ACC112 (cell line): ENCODE measurements around the gene POU2F1.
A peak's percentile ranks its signal among the peaks of the same experiment; 100 is the strongest.

Source experiments
- H2AFZ ChIP-seq: fragments of 200-600 bp; sonication (generic); one replicate; pipeline ENCODE4 v1.6.0; 2017; ENCODE audit warnings: antibody characterized with exemption, low read length; ENCODE audit not compliant: unreplicated experiment
- H3K27ac ChIP-seq: fragments of 200-600 bp; sonication (generic); 2 replicates; pipeline ENCODE4 v1.5.1; 2014; ENCODE audit warnings: low read depth, mild to moderate bottlenecking, antibody characterized with exemption, low read length, moderate library complexity
- H3K27me3 ChIP-seq: fragments of 200-600 bp; sonication (generic); 2 replicates; pipeline ENCODE4 v1.6.1; 2014; ENCODE audit warnings: mild to moderate bottlenecking, antibody characterized with exemption, low read length, moderate library complexity, mixed read lengths; ENCODE audit not compliant: insufficient read depth
- H3K36me3 ChIP-seq: fragments of 200-600 bp; sonication (generic); 2 replicates; pipeline ENCODE4 v1.6.1; 2016; ENCODE audit warnings: mild to moderate bottlenecking, antibody characterized with exemption, low read length, moderate library complexity, mixed read lengths; ENCODE audit not compliant: insufficient read depth
- H3K4me1 ChIP-seq: fragments of 200-600 bp; sonication (generic); one replicate; pipeline ENCODE4 v1.6.1; 2016; ENCODE audit warnings: low read length, mixed read lengths; ENCODE audit not compliant: insufficient read depth, unreplicated experiment, control insufficient read depth
- H3K4me3 ChIP-seq: fragments of 200-600 bp; sonication (generic); 2 replicates; pipeline ENCODE4 v1.5.1; 2014; ENCODE audit warnings: mild to moderate bottlenecking, low read depth, low read length
- H3K79me2 ChIP-seq: fragments of 200-600 bp; sonication (generic); one replicate; pipeline ENCODE4 v1.6.0; 2016; ENCODE audit warnings: low read length; ENCODE audit not compliant: control insufficient read depth, unreplicated experiment, insufficient read depth

Gene POU2F1

DNA sequence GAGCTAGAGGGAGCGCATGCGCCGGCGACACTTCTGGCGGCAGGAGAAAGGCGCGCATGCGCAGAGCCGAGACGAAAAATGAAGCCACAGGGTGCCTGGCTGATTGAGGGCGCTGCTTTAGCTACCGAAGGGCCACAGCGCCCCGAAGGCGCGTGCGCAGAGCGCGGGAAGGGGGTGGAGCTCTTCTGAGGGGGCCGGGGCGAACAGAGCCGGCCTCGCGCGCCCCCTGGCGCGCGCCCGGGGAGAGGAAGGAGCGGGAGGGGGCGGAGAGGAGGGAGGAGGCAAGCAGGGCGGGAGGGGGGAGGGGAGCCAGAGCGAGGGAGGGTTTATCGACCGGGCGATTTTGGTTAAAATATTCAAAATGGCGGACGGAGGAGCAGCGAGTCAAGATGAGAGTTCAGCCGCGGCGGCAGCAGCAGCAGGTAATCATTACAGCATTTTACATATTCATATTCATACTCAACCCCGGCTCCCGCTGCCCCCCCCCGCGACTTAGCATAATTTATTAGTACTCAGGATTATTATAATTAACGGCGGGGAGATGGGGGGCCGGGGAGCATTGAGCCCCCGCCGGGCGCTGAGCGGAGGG is at the start of gene POU2F1:
POU2F1 (plus strand) TSS at position 350 of the 589 bp plus-strand sequence; CDS start at position 362, 12 bp downstream.
- Histone ChIP-seq H3K36me3 (no peaks in the 10 kb centered on the region), H3K4me1 (peaks cover 24% of the 10 kb centered on the region), H2AFZ (peak within 1 kb of the TSS; percentile 97), H3K79me2 (peaks cover 39% of the 10 kb centered on the region), H3K27me3 (no peaks in the 10 kb centered on the region), H3K4me3 (peak within 1 kb of the TSS; percentile 88), H3K27ac (peak within 1 kb of the TSS; percentile 73; the same call in 1 of the 2 replicates)

- Histone ChIP-seq H3K27ac (no peak overlapping the region), H3K27me3 (peaks cover 71% of the 10 kb centered on the region), H3K4me3 (no peak overlapping the region), H3K4me1 (no peaks in the 10 kb centered on the region), H2AFZ (no peak overlapping the region), H3K36me3 (no peaks in the 10 kb centered on the region), H3K79me2 (no peaks in the 10 kb centered on the region)
These were observed 49.3 kb upstream of the POU2F1 start for GRCh38 chr1:167171286-167171929.

DNA sequence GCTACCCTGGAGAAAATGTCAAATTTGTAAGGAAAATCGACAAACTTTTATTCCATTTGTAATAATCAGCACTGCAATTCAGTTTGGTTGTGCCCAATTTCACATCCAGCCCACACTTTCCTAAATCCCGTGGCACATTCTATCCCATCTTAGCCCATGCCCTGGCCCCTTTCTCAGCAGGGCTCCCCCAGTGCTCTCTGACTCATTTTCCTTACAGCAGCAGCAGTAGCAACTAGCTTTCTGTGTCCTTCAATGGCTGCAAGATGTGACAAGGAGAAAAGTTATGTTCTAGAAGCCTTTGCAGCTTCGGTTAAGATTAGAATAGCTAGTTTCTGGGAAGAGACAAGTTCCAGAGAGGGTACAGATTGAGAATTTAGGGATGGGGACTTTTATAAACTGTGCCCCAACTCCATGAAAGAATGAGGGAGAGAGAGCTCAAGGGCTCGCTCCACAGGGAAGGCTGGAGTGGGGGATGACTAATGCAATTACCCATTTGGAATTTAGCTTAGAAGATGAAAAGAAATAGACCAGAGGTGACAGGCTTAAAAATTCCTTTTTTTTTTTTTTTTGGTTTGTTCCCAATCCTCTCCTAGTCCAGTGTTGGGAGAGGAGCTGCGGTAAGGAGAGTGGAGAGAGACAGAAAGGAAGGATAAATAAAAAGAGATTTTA is 47.0 kb upstream of the POU2F1 start:
- peaks cover 73% of the 10 kb centered on the region for H3K27me3 ChIP-seq
- H3K4me1 ChIP-seq = no peaks in the 10 kb centered on the region
- no peak overlapping the region for H3K4me3 ChIP-seq
- no peak overlapping the region for H2AFZ ChIP-seq
- H3K79me2 ChIP-seq = no peaks in the 10 kb centered on the region
- no peak overlapping the region for H3K27ac ChIP-seq
- H3K36me3 ChIP-seq = no peaks in the 10 kb centered on the region

DNA sequence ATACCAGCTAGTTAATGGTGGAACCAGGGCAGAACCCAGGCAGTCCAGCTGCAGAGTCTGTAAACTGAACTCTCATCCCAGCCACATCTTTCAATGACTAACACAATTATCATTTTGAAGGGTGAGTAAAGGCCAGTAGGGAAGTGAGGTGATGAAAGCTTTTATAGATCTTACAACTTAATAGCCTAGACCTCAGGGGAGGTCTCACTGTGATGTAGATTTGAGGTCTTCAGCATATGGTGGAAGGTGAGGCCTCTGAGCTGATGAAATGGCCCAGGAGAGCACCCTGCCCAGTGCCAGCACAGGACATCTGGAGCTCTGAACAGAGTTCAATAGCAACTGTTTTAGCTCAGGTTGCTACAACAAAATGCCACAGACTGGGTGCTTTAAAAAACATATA is 44.8 kb upstream of the POU2F1 start:
- Histone ChIP-seq H2AFZ (no peak overlapping the region), H3K27ac (no peak overlapping the region), H3K27me3 (peaks cover 64% of the 10 kb centered on the region), H3K36me3 (no peaks in the 10 kb centered on the region), H3K79me2 (no peaks in the 10 kb centered on the region), H3K4me3 (no peak overlapping the region), H3K4me1 (no peaks in the 10 kb centered on the region)

DNA sequence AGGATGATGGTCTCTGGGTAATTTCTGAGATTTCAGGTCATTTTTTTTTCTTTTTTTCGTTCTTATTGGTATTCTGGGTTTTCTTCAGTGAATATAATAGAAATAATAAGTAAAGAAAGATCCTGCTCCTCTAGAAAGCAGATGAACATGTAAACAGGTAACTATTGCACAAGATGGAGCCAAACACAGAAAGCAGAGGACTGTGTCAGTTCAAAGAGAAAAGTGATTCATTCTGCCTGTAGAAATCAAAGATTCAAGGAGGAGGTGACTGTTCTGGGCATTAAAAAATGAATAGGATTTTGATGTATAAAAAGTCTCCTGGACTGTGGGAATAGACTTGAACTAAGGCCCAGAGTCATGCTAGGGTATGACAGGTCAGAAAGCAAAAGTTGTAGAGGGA is 41.9 kb upstream of the POU2F1 start:
- Histone ChIP-seq H3K79me2 (no peaks in the 10 kb centered on the region), H3K36me3 (no peaks in the 10 kb centered on the region), H3K27me3 (peaks cover 88% of the 10 kb centered on the region), H3K27ac (no peak overlapping the region), H3K4me3 (no peak overlapping the region), H3K4me1 (no peaks in the 10 kb centered on the region), H2AFZ (no peak overlapping the region)

- Histone ChIP-seq H3K27ac (no peak overlapping the region), H2AFZ (no peak overlapping the region), H3K79me2 (no peaks in the 10 kb centered on the region), H3K4me1 (no peaks in the 10 kb centered on the region), H3K36me3 (no peaks in the 10 kb centered on the region), H3K4me3 (no peak overlapping the region), H3K27me3 (peaks cover 82% of the 10 kb centered on the region)
These were observed 37.9 kb upstream of the POU2F1 start for GRCh38 chr1:167182571-167183320.

DNA sequence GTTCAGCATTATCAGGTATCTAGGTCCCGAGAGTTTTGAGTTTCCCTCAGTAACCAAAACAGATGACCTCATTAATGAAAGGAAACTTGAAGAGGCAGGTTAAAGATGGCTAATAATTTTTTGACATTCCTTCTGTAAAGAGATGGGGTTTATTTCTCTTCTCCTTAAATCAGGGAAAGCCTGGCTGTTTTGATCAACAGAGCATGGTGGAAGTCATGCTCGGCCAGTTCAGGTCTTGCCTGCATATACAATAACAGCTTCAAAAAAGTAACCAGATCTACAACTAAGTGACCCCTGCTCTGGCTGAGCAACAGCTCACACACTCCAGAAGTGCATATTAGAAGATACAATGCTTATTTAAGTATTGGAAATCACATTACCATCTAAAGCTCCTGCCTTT is 36.6 kb upstream of the POU2F1 start:
- H3K36me3 ChIP-seq = no peaks in the 10 kb centered on the region
- H3K27me3 ChIP-seq = peaks cover 82% of the 10 kb centered on the region
- no peaks in the 10 kb centered on the region for H3K4me1 ChIP-seq
- H2AFZ ChIP-seq = no peak overlapping the region
- H3K79me2 ChIP-seq = no peaks in the 10 kb centered on the region
- H3K27ac ChIP-seq = no peak overlapping the region
- H3K4me3 ChIP-seq = no peak overlapping the region

- Histone ChIP-seq H3K27ac (no peak overlapping the region), H3K4me3 (no peak overlapping the region), H3K27me3 (peaks cover 81% of the 10 kb centered on the region), H3K36me3 (no peaks in the 10 kb centered on the region), H3K79me2 (no peaks in the 10 kb centered on the region), H2AFZ (no peak overlapping the region), H3K4me1 (no peaks in the 10 kb centered on the region)
These were observed 35.6 kb upstream of the POU2F1 start for GRCh38 chr1:167185062-167185461.

DNA sequence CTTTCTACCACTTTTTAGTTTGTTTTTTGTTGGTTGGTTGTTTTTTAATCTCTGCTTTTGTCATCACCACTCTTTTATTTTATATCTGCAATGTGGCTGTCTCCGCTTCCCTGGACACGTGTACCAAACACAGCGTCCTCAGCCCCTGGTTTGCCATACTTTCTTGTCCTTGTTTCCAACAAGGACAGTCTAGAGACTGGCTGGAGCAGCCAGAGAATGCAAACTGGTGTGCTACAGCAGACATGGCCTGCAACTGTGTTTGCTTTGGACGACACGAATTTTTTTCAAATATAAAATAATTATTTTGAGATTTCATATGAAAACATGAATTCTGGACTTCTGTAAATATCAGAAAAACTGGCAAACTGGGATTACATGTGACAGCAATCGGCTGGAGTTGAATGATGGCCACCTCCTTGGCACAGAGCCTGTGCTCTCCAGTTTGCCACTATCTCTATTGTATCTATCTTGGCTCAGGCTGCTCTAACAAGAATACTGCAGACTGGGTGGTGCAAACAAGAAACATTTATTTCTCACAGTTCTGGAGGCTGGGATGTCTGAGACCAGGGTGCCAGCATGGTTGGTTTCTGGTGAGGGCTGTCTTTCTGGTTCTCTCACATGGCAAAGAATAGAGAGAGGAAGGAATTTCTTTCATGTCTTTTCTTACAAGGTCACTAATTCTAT is 34.6 kb upstream of the POU2F1 start:
- Histone ChIP-seq H3K27me3 (peaks cover 80% of the 10 kb centered on the region), H3K79me2 (no peaks in the 10 kb centered on the region), H3K36me3 (no peaks in the 10 kb centered on the region), H3K4me1 (no peaks in the 10 kb centered on the region), H3K4me3 (no peak overlapping the region), H3K27ac (no peak overlapping the region), H2AFZ (no peak overlapping the region)

- Histone ChIP-seq H3K79me2 (no peaks in the 10 kb centered on the region), H3K4me1 (no peaks in the 10 kb centered on the region), H3K4me3 (no peak overlapping the region), H3K36me3 (no peaks in the 10 kb centered on the region), H3K27ac (no peak overlapping the region), H2AFZ (no peak overlapping the region), H3K27me3 (peaks cover 81% of the 10 kb centered on the region)
These were observed 33.9 kb upstream of the POU2F1 start for GRCh38 chr1:167186771-167187170.
